Liver (tissue), 9 donors: ENCODE results near the gene SIX3. TPM values are rescaled to one million over a fixed set of nuclear protein-coding genes. Genes with fewer than 3 reads are reported as not detected.

Source experiments
- DNase-seq: peaks from one replicate; pipeline ENCODE4 v3.0.0-alpha.2; 2017; ENCODE audit warnings: low spot score
- H3K27ac ChIP-seq, 2 donors: one replicate each; pipeline ENCODE4 v1.7.0; 2013; ENCODE audit warnings: inconsistent platforms in 2 of 2, low read length in 2 of 2, control low read depth in 1 of 2, low read depth in 1 of 2, mild to moderate bottlenecking in 1 of 2
- H3K27me3 ChIP-seq, 4 donors: one replicate each; pipeline versions ENCODE4 v1.6.1 to v1.7.0; 2013; ENCODE audit warnings: low read length in 3 of 4, inconsistent platforms in 1 of 4, mild to moderate bottlenecking in 1 of 4, moderate library complexity in 1 of 4; ENCODE audit not compliant: control insufficient read depth in 4 of 4, insufficient read depth in 4 of 4
- H3K36me3 ChIP-seq, 4 donors: one replicate each; pipeline versions ENCODE4 v1.6.1 to v1.7.0; 2013; ENCODE audit warnings: low read length in 3 of 4, mild to moderate bottlenecking in 3 of 4, low read depth in 1 of 4, moderate library complexity in 1 of 4; ENCODE audit not compliant: control insufficient read depth in 4 of 4, insufficient read depth in 3 of 4
- H3K4me1 ChIP-seq, 4 donors: one replicate each; pipeline versions ENCODE4 v1.6.1 to v1.7.0; 2013; ENCODE audit warnings: low read length in 3 of 4, mild to moderate bottlenecking in 3 of 4, moderate library complexity in 1 of 4; ENCODE audit not compliant: control insufficient read depth in 4 of 4, insufficient read depth in 4 of 4
- H3K4me3 ChIP-seq, 3 donors: one replicate each; pipeline versions ENCODE4 v1.6.1 to v1.7.0; 2013; ENCODE audit warnings: low read length in 3 of 3, control low read depth in 1 of 3, low read depth in 1 of 3, mild to moderate bottlenecking in 1 of 3
- H3K9ac ChIP-seq, 2 donors: one replicate each; pipeline ENCODE4 v1.7.0; 2013; ENCODE audit warnings: low read length in 2 of 2, mild to moderate bottlenecking in 2 of 2, moderate library complexity in 2 of 2, control low read depth in 1 of 2, low read depth in 1 of 2
- H3K9me3 ChIP-seq, 4 donors: one replicate each; pipeline versions ENCODE4 v1.6.1 to v1.7.0; 2013; ENCODE audit warnings: low read length in 3 of 4; ENCODE audit not compliant: control insufficient read depth in 4 of 4
- FOXA1 ChIP-seq: IDR thresholded peaks from 2 replicates; pipeline ENCODE4 v1.6.1; 2016; ENCODE audit warnings: antibody characterized with exemption
- HNF4G ChIP-seq: IDR thresholded peaks from 2 replicates; pipeline ENCODE4 v1.6.1; 2016; ENCODE audit warnings: antibody characterized with exemption
- JUND ChIP-seq, 2 donors: IDR thresholded peaks; 2 replicates each; pipeline ENCODE4 v1.6.1; 2016; ENCODE audit warnings: antibody characterized with exemption in 2 of 2
- NR2F2 ChIP-seq: IDR thresholded peaks from 2 replicates; pipeline ENCODE4 v1.6.1; 2016; ENCODE audit warnings: antibody characterized with exemption
- RAD21 ChIP-seq, 2 donors: IDR thresholded peaks; 2 replicates each; pipeline ENCODE4 v1.6.1; 2016; ENCODE audit warnings: antibody characterized with exemption in 2 of 2, mild to moderate bottlenecking in 2 of 2
- RXRA ChIP-seq, 2 donors: IDR thresholded peaks; 2 replicates each; pipeline ENCODE4 v1.6.1; 2017 to 2018; ENCODE audit warnings: antibody characterized with exemption in 2 of 2, mild to moderate bottlenecking in 1 of 2
- TAF1 ChIP-seq: conservative IDR thresholded peaks from 2 replicates; pipeline ENCODE4 v1.6.1; 2016; ENCODE audit warnings: antibody characterized with exemption, mild to moderate bottlenecking
- YY1 ChIP-seq: IDR thresholded peaks from 2 replicates; pipeline ENCODE4 v1.6.1; 2016; ENCODE audit warnings: antibody characterized with exemption, mild to moderate bottlenecking
- WGBS: extraction: QIAGEN DNeasy Blood & Tissue Kit; methylation state at CpG from one replicate; pipeline ENCODE4 v1.1.7; 2013; 5-methylcytosine and 5-hydroxymethylcytosine counted together
- polyA plus RNA-seq, 2 donors: library from polyadenylated mRNA; stranded (reverse) in 1 of 2; unstranded in 1 of 2; fragments of 200-250 nt in 1 of 2; fragments of >200 nt in 1 of 2; fragmentation: Nextera tagmentation in 1 of 2; extraction: Ambion mirVana in 1 of 2; gene quantifications; one replicate each; pipeline versions ENCODE4 v1.2.1 to v1.2.3, GENCODE V29; 2013 to 2015
- total RNA-seq, 2 donors: library from RNA; depleted of rRNA; stranded (reverse); fragments of >200 nt; gene quantifications; one replicate each; pipeline ENCODE4 v1.2.3, GENCODE V29; 2014
- TF ChIP-seq, protein P1 (sequence below): fragments of 150-350 bp; IDR thresholded peaks from 2 replicates; pipeline ENCODE4 v1.5.1; 2017; ENCODE audit warnings: improper control_type of control experiment, low read depth, low read length; ENCODE audit not compliant: missing input control
- TF ChIP-seq, protein P2 (sequence below): IDR thresholded peaks from 2 replicates; pipeline ENCODE4 v1.6.1; 2016; ENCODE audit warnings: antibody characterized with exemption
- TF ChIP-seq, protein P3 (sequence below): IDR thresholded peaks from 2 replicates; pipeline ENCODE4 v1.6.1; 2016; ENCODE audit warnings: antibody characterized with exemption
- TF ChIP-seq, protein P4 (sequence below): IDR thresholded peaks from 2 replicates; pipeline ENCODE4 v1.6.1; 2016; ENCODE audit warnings: antibody characterized with exemption
- TF ChIP-seq, protein P5 (sequence below): IDR thresholded peaks from 2 replicates; pipeline ENCODE4 v1.6.1; 2016; ENCODE audit warnings: antibody characterized with exemption, mild to moderate bottlenecking
- donor health status: healthy.
- donor health status: healthy.
- donor health status: healthy.
- donor health status: healthy.
- donor health status: healthy.

Gene SIX3
- total and polyA plus RNA-seq, 4 donors: not detected

DNA sequence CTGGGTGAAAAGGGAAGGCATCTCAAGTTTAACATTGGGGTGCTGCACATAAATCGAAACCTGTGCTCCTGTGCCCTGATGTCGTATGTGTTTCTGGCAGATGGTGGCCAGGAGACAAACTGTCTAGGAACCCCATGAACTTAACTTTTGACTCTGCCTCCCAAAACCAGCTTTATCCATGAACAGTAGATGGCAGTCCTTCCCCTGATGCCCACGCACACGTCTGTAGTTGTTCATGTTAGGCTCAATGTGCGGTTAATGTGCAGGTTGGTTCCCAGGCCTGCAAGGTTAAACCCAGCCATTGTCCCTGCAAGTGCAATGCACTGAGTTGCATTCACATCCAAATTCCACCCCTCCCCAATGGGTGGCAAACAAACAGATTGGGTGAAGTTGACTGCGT lies 44.1 kb upstream of the SIX3 start:
- Histone ChIP-seq H3K4me1 (no peaks in the 10 kb centered on the region), H3K36me3 (no peaks in the 10 kb centered on the region), H3K27me3 (peaks cover 0 to 7% (median 0%) of the 10 kb centered on the region in 4 donors), H3K9me3 (peaks cover 0 to 3% (median 2%) of the 10 kb centered on the region in 4 donors), H3K9ac (no peak overlapping the region), H3K27ac (no peak overlapping the region), H3K4me3 (no peak overlapping the region)
- TF ChIP-seq YY1: no peak
- no peak for TF ChIP-seq NR2F2
- no peak for TF ChIP-seq JUND (IDR thresholded peaks at IDR 0.05)
- no peak for TF ChIP-seq RAD21 (IDR thresholded peaks at IDR 0.05)
- TF ChIP-seq, protein P1, sequence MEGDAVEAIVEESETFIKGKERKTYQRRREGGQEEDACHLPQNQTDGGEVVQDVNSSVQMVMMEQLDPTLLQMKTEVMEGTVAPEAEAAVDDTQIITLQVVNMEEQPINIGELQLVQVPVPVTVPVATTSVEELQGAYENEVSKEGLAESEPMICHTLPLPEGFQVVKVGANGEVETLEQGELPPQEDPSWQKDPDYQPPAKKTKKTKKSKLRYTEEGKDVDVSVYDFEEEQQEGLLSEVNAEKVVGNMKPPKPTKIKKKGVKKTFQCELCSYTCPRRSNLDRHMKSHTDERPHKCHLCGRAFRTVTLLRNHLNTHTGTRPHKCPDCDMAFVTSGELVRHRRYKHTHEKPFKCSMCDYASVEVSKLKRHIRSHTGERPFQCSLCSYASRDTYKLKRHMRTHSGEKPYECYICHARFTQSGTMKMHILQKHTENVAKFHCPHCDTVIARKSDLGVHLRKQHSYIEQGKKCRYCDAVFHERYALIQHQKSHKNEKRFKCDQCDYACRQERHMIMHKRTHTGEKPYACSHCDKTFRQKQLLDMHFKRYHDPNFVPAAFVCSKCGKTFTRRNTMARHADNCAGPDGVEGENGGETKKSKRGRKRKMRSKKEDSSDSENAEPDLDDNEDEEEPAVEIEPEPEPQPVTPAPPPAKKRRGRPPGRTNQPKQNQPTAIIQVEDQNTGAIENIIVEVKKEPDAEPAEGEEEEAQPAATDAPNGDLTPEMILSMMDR: no peak
- TF ChIP-seq FOXA1: no peak
- TF ChIP-seq, protein P2, sequence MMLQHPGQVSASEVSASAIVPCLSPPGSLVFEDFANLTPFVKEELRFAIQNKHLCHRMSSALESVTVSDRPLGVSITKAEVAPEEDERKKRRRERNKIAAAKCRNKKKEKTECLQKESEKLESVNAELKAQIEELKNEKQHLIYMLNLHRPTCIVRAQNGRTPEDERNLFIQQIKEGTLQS: no peak
- no peak for TF ChIP-seq TAF1
- TF ChIP-seq, protein P3, sequence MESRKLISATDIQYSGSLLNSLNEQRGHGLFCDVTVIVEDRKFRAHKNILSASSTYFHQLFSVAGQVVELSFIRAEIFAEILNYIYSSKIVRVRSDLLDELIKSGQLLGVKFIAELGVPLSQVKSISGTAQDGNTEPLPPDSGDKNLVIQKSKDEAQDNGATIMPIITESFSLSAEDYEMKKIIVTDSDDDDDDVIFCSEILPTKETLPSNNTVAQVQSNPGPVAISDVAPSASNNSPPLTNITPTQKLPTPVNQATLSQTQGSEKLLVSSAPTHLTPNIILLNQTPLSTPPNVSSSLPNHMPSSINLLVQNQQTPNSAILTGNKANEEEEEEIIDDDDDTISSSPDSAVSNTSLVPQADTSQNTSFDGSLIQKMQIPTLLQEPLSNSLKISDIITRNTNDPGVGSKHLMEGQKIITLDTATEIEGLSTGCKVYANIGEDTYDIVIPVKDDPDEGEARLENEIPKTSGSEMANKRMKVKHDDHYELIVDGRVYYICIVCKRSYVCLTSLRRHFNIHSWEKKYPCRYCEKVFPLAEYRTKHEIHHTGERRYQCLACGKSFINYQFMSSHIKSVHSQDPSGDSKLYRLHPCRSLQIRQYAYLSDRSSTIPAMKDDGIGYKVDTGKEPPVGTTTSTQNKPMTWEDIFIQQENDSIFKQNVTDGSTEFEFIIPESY: no peak
- TF ChIP-seq, protein P4, sequence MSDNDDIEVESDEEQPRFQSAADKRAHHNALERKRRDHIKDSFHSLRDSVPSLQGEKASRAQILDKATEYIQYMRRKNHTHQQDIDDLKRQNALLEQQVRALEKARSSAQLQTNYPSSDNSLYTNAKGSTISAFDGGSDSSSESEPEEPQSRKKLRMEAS: no peak
- no peak for TF ChIP-seq RXRA (IDR thresholded peaks at IDR 0.05)
- TF ChIP-seq, protein P5, sequence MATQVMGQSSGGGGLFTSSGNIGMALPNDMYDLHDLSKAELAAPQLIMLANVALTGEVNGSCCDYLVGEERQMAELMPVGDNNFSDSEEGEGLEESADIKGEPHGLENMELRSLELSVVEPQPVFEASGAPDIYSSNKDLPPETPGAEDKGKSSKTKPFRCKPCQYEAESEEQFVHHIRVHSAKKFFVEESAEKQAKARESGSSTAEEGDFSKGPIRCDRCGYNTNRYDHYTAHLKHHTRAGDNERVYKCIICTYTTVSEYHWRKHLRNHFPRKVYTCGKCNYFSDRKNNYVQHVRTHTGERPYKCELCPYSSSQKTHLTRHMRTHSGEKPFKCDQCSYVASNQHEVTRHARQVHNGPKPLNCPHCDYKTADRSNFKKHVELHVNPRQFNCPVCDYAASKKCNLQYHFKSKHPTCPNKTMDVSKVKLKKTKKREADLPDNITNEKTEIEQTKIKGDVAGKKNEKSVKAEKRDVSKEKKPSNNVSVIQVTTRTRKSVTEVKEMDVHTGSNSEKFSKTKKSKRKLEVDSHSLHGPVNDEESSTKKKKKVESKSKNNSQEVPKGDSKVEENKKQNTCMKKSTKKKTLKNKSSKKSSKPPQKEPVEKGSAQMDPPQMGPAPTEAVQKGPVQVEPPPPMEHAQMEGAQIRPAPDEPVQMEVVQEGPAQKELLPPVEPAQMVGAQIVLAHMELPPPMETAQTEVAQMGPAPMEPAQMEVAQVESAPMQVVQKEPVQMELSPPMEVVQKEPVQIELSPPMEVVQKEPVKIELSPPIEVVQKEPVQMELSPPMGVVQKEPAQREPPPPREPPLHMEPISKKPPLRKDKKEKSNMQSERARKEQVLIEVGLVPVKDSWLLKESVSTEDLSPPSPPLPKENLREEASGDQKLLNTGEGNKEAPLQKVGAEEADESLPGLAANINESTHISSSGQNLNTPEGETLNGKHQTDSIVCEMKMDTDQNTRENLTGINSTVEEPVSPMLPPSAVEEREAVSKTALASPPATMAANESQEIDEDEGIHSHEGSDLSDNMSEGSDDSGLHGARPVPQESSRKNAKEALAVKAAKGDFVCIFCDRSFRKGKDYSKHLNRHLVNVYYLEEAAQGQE: no peak
- 86% methylated on average over 6 of the region's 6 CpGs for WGBS
- no peak for DNase-seq

DNA sequence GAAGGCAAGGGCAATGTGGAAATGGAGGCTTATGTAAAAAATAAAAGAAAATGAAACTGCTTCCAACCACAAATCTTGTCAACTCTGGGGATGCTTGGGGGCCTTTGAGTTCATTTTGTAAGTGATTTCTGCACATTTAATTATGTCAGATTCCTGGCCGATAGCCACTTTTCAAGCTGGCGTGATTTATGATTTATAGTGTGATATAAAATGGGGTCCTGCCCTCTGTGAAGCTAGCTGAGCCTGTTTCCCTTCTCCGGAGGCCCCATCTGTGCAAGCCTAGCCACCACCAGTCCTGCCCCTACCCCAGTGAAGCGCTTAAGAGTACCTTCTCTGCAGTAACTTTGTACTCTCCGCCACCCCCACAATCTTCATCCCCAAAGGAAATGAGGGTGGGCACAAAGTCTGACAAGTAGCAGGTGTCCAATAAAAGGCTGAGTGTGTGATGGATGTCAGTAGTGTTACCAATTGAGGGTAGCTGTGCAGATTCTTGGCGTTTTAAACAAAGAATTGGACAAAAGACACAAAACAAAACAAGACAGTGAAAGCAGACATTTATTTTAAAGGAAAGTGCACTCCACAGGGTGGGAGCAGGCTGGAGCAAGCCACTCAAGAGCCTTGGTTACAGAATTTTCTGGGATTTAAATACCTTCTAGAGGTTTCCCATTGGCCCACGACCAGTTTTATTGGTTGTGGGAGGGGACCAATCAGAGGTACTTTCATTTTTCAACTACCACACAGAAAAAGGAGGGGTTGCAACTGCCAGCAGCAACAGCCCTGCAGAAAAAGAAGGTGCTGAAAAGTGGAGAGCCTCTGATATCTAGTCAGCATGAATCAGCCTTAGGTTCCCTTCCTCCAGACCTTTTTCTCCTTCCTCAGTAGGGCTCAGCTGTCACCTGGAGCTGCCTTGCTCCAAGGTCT lies 39.0 kb upstream of the SIX3 start:
- Histone ChIP-seq H3K27ac (no peak overlapping the region), H3K4me1 (no peaks in the 10 kb centered on the region), H3K27me3 (peaks cover 0 to 8% (median 6%) of the 10 kb centered on the region in 4 donors), H3K4me3 (no peak overlapping the region), H3K9ac (no peak overlapping the region), H3K36me3 (no peaks in the 10 kb centered on the region), H3K9me3 (no peaks in the 10 kb centered on the region)
- TF ChIP-seq, protein P2: no peak
- TF ChIP-seq, protein P3: no peak
- TF ChIP-seq JUND (IDR thresholded peaks at IDR 0.05) (no peak), TAF1 (no peak), RXRA (IDR thresholded peaks at IDR 0.05) (no peak), HNF4G (no peak)
- DNase-seq: no peak
- 80% methylated on average over 7 of the region's 7 CpGs for WGBS
